Measurements from ENCODE around the gene VPS51.

Gene VPS51

DNA sequence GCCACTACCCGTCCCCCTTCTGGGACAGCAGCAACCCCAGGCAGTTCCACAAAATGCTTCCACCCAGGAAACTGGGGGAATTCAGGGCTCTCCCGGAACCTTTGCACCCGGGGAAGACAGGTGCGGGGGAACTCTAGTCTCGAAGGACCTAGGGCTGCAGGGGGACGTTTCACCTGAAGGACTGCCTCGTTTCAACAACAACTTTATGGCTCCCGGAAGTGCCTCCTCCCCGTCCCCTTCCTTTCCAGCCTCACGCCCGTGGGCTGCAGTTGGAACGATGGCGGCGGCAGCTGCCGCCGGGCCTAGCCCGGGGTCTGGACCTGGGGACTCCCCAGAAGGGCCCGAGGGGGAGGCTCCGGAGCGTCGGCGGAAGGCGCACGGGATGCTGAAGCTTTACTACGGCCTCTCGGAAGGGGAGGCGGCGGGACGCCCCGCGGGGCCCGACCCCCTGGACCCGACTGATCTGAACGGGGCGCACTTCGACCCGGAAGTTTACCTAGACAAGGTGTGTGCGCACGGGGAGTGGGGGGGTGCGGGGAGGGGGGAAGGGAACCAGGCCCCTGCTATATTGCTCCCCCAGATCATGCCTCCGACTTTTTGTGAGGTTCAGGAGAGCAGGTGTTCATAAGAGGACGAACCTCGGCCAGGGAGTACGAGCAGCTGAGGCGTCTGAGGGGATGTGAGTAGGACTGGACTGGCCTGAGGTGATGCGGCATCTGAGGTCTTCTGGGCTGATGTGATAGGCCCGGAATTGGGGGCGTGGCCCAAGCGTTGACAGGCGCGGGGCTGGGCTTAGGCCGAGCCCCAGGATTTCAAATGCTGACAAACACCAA is at the start of gene VPS51:
TSS of gene VPS51 (plus strand) at position 241 of the 833 bp plus-strand sequence. CDS start at position 278, 37 bp downstream.
- DNase-seq (ENCODE audit: low read depth in 2 of 2): peak; percentile 71 to 80

DNA sequence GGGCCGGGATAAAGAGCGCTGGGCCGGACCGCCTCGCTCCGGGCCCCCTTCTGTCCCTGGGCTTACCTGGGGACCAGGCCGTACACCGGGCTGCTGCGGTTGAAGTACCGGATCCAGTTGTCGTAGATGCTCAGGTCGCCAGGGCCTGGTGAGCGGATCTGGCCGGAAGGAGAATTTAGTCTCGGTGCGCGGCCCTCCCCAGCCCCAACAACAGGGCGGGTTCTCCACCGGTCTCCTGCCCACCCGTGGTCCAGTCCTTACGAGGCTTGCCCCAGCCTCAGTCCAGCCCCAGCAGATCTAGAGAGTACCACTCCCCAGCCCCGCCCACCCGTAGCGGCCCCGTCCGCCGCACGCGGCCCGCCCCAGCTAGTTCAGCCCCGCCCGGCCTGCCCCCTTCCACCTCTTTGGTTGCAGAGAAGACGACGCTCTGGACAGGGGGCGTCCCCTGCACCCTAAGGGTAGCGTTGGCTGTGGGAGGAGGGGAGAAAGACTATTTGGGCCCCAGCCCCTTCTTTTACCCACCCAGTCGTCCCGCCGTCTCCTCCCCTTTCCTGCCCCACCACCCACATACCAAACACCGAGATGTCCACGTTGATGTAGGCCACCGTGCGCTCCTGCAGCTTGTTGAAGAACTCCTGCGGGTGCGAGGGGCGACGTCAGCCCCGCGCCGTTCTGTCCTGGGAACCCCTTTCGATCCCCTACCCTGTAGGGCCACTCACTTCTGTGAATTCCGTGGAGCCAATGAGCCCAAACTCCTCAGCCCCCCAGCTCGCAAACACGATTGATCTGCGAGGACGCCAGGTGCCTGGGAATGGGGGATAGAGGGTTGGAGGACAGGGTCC is 48.2 kb upstream of the VPS51 start:
- no peak for DNase-seq (ENCODE audit: low read depth in 2 of 2)

- no peak for DNase-seq (ENCODE audit: low read depth in 2 of 2)
Measured at GRCh38 chr11:65051398-65051858, 44.6 kb upstream of the VPS51 start.

- no peak for DNase-seq (ENCODE audit: low read depth in 2 of 2)
Measured at GRCh38 chr11:65053827-65054508, 42.0 kb upstream of the VPS51 start.

GRCh38 chr11:65055538-65055937 is 40.5 kb upstream of the VPS51 start:
- DNase-seq (ENCODE audit: low read depth in 2 of 2): no peak

GRCh38 chr11:65056999-65057398 is 39.0 kb upstream of the VPS51 start:
- no peak for DNase-seq (ENCODE audit: low read depth in 2 of 2)

DNA sequence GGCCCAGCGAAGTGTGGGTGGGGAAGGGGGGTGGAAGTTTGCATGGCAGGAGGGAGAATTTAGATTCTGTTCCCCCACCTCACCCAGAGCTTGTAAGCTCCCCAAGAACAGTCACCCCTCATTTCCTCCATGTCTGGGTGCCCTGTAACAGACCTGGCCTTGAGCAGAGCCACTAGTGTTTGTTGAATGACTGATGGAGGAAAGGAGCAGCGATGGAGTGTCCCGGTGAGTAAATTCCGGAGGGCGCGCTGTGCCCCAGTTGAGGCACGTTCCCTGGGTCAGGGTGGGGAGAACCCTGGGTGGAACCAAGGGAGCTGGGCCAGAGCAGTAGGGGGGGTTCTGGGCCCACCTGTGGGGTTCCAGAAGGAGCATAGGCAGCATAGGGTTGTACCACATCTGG is 38.5 kb upstream of the VPS51 start:
- DNase-seq (ENCODE audit: low read depth in 2 of 2): no peak

DNA sequence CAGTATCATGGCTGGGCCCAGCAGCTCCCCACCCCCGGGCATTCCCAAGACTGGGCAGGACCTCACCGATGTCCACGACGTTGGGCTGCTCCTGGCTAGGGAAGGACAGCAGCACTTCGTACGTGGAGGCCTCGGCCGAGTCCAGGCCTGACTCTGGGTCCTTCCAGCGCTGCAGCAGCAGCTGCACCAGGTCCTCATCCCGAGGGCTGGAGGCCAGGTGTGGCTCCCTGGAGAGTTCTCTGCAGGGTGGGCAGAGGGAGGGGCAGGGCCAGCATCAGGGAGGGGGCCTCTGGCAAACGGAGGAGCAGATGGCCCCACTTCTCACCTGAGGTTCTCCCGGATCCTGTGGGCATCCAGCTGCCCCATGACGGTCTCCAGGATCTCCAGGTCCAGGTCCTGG is 38.0 kb upstream of the VPS51 start:
- no peak for DNase-seq (ENCODE audit: low read depth in 2 of 2)

DNA sequence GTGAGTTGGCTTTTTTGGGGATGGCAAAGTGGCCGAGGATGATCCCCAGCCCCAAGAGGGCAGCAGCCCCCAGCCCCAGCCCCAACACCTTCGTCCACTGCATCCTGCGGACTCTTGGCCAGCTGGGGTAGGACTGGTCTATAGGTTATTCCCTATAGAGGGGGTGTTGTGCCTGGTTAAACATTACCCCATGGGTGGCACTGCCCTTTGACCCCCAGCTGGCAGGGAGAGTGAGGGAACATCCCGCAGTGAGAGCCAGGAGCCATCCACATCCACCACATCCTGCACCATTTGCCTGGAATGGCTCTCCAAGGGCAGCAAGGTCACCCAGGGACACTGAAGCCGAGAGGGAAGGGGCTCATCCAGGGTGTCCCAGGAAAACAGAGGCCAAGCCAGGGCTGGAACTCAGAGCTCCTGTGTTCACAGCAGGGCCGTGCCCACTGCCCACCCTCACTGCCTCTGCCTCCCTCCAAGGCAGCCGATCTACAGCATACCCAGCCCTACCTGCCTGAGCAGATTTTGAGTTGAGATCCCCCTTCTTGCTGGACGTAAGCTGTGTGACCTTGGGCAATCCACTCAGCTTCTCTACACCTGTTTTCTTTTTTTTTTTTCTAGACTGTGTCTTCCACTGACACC is 37.5 kb upstream of the VPS51 start, which contains the start of gene NAALADL1:
TSS of gene NAALADL1 (minus strand) at position 135 of the 636 bp plus-strand sequence. CDS start at position 103, 32 bp downstream.
- no peak for DNase-seq (ENCODE audit: low read depth in 2 of 2)

DNA sequence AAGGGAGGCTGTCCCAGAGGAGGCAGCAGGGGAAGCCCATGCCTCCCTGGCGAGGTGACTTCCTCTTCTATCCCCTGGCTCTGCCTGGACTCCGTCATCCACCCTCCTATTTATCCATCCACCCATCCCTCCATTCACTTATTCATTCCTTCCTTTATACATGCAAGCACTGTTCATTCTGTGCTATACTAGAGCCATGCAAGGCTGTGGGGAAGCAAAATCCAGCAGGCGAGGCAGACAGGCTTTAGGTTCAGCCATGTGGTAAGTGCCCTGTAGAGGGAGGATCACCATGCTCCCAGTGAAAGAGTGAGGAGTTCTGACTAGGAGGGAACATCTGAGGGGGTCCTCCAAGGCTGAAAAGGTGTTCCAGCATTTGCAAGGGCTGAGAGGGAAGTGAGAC is 36.5 kb upstream of the VPS51 start:
- no peak for DNase-seq (ENCODE audit: low read depth in 2 of 2)

DNA sequence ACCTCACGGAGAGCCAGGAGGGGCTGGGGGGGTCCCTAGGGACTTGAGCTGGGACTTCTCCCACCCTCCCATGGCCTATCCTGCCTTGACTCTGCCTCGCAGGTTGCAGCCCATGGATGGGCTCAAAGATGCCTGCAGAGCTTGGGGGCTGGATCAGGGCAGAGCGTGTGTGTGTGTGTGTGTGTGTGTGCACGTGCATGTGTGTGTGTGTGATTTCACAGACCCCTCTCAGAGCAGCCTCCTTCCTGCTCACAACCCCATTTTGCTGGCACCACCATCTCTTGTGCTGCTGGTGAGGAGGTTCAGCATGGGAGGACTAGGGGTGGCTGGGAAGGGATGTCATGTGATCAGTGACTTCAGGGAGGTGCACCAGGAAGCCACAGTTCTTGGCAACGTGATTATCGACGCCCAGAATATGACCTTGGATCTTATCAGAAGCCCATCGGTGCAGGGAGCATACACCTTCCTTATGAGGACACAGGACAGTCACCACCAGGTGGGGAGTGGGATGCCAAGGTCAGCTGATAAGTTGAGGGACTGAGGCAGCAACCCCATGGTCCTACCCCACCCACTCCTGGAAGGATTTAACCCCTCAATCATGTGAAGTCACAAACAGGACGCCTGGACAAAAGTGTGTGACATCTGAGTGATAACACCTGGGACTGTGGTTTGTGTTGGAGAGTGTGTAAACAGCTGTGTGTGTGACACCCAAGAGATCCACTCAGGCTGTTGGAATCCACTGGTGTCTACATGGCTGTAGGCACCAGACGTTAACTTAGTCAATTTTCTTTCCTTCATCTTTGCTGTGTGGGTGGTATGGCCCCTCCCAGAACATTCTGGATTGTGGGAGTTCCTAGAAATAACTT is 35.8 kb upstream of the VPS51 start:
- no peak for DNase-seq (ENCODE audit: low read depth in 2 of 2)

DNA sequence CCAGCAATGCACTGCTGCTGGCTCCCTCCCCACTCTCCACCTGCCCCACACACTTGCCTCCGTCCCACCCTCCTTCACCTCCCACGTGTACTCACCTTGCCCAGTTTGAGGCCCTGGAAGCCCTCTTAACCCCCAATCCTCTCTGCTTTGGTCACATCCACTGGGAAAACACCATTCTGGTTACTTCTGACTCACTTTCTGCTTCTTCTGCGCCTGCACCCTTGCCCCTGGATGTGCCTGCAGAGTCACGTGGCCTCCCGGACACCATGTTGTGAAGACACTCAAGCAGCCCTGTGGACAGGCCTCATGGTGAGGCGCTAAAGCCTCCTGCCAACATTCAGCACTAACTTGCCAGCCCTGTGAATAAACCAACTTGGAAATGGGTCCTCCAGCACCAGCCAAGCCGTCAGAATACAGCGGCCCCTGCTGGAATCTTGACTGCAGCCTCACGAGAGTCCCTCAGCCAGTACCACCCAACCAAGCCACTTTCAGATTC is 35.1 kb upstream of the VPS51 start:
- no peak for DNase-seq (ENCODE audit: low read depth in 2 of 2)

DNA sequence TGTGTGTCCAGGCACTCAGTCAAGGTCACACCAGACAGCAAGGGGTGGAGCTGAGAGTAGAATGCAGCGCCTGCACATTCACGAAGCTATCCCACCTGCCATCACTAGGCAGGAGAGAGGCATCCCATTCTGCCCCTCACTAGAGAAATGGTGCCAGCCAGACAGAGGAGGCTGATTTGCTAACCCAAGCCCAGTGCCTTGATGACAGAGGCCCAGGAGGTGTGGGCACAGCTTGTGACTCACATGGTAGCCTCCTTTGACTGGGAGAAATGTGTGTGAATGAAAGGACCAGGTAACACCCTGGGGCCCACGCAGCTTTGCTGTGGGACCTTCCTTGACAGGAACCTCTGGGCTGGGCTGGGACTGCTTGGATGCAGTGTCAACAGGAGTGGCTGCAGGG is 32.5 kb upstream of the VPS51 start:
- no peak for DNase-seq (ENCODE audit: low read depth in 2 of 2)

DNA sequence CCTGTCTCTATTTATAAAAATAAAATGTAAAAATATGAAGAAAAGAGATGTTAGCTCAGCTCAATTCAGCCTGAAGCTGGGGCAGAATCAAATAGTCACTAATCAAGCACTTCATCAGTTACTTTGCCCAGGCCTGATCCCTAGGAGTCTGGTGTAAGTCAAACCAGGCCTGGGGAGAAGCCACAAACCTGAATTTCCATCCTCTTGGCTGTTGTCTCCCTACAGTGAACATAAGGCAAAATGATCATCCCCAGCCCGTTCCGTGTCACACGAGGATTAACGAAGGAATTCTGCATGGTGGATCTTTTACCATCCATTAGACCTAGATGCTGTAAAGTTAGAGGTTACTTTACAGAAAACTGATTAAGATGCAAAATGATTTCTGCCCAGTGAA is 31.2 kb upstream of the VPS51 start:
- no peak for DNase-seq (ENCODE audit: low read depth in 2 of 2)

DNA sequence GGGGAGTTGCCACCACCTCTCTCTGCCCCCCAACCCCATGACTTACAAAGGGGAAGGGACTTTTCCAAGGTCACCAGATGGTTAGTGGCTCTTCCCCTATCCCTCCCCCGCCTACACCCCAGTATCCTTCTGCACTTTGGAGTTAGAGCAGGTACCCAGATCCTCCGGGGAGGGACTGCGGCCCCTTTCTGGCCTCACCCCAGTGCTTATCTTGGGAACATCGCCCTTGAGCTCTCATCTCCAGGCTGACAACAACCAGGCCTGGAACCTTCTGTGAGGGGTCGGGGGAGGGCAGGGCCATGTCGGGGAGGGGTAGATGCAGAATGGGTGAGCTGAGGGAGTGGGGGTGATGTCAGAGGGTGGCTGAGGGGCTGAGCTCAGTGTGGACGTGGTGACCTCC is 30.2 kb upstream of the VPS51 start:
- DNase-seq (ENCODE audit: low read depth in 2 of 2): no peak

GRCh38 chr11:65066315-65066714 is 29.7 kb upstream of the VPS51 start:
- no peak for DNase-seq (ENCODE audit: low read depth in 2 of 2)

- DNase-seq (ENCODE audit: low read depth in 2 of 2): no peak
Measured at GRCh38 chr11:65066805-65067291, 29.2 kb upstream of the VPS51 start.

- DNase-seq (ENCODE audit: low read depth in 2 of 2): no peak
Measured at GRCh38 chr11:65067446-65067845, 28.6 kb upstream of the VPS51 start.

- DNase-seq (ENCODE audit: low read depth in 2 of 2): no peak
Measured at GRCh38 chr11:65069217-65069616, 26.8 kb upstream of the VPS51 start.

- no peak for DNase-seq (ENCODE audit: low read depth in 2 of 2)
Measured at GRCh38 chr11:65071907-65072630, 23.9 kb upstream of the VPS51 start.

Measured in stimulated activated CD4-positive, alpha-beta T cell treated with anti-CD3 and anti-CD28 coated beads, Interleukin-12 subunit alpha, Interleukin-12 subunit beta, amount 100 ng/mL, for 24 hours (primary cell).